ENCODE data around the gene TEX35. TPM values are rescaled to one million over a fixed set of nuclear protein-coding genes. Genes with fewer than 3 reads are reported as not detected.

The TEX35 gene
- total RNA-seq, 2 experiments from 2014 or later = not detected

GRCh38 chr1:178509414-178510007, 3.4 kb upstream of the TEX35 start:
- no peak for DNase-seq
- no peak overlapping the region for H3K4me3 Mint-ChIP-seq
- ChIA-PET CTCF (no interaction called here), POLR2A (no interaction called here)
- no peak overlapping the region for H3K27ac Mint-ChIP-seq
- no peaks in the 10 kb centered on the region for H3K4me1 Mint-ChIP-seq
- H3K36me3 Mint-ChIP-seq (ENCODE audit: low read depth) = no peaks in the 10 kb centered on the region
- no peaks in the 10 kb centered on the region for H3K27me3 Mint-ChIP-seq
- no peaks in the 10 kb centered on the region for H3K9me3 Mint-ChIP-seq

- no peak overlapping the region for H3K27ac Mint-ChIP-seq
- no peak for DNase-seq
- no peak overlapping the region for H3K4me3 Mint-ChIP-seq
- H3K4me1 Mint-ChIP-seq = no peaks in the 10 kb centered on the region
- no peaks in the 10 kb centered on the region for H3K9me3 Mint-ChIP-seq
- no peaks in the 10 kb centered on the region for H3K36me3 Mint-ChIP-seq (ENCODE audit: low read depth)
- no peaks in the 10 kb centered on the region for H3K27me3 Mint-ChIP-seq
- POLR2A ChIA-PET = no interaction called here
- CTCF ChIA-PET = no interaction called here
Observed at GRCh38 chr1:178510155-178510554, 2.8 kb upstream of the TEX35 start.

- no peaks in the 10 kb centered on the region for H3K27me3 Mint-ChIP-seq
- no peaks in the 10 kb centered on the region for H3K4me1 Mint-ChIP-seq
- no peak overlapping the region for H3K27ac Mint-ChIP-seq
- no peak for DNase-seq
- H3K9me3 Mint-ChIP-seq = no peaks in the 10 kb centered on the region
- H3K4me3 Mint-ChIP-seq = no peak overlapping the region
- H3K36me3 Mint-ChIP-seq (ENCODE audit: low read depth) = no peaks in the 10 kb centered on the region
- ChIA-PET POLR2A (no interaction called here), CTCF (interaction anchor here (1.1 kb wide), 1 partner anchor 12 kb away, joined by 3 read pairs; no protein-coding TSS in a partner anchor)
Observed at GRCh38 chr1:178513278-178513983, 522 bp downstream of the TEX35 start.

GRCh38 chr1:178516110-178516509, 3.2 kb downstream of the TEX35 start:
- Mint-ChIP-seq H3K4me1 (no peaks in the 10 kb centered on the region), H3K27ac (no peak overlapping the region), H3K36me3 (ENCODE audit: low read depth) (no peaks in the 10 kb centered on the region), H3K4me3 (no peak overlapping the region), H3K9me3 (no peaks in the 10 kb centered on the region), H3K27me3 (peaks cover 6% of the 10 kb centered on the region)
- DNase-seq = no peak
- ChIA-PET POLR2A (no interaction called here), CTCF (no interaction called here)

GRCh38 chr1:178518894-178519293, 6.0 kb downstream of the TEX35 start:
- DNase-seq = no peak
- Mint-ChIP-seq H3K4me3 (no peak overlapping the region), H3K27ac (no peak overlapping the region), H3K4me1 (no peaks in the 10 kb centered on the region), H3K36me3 (ENCODE audit: low read depth) (no peaks in the 10 kb centered on the region), H3K9me3 (no peaks in the 10 kb centered on the region), H3K27me3 (peaks cover 6% of the 10 kb centered on the region)
- ChIA-PET POLR2A (no interaction called here), CTCF (no interaction called here)

- no peak for DNase-seq
- Mint-ChIP-seq H3K36me3 (ENCODE audit: low read depth) (no peaks in the 10 kb centered on the region), H3K27me3 (peaks cover 6% of the 10 kb centered on the region), H3K9me3 (no peaks in the 10 kb centered on the region), H3K4me1 (no peaks in the 10 kb centered on the region), H3K4me3 (no peak overlapping the region), H3K27ac (no peak overlapping the region)
- ChIA-PET CTCF (interaction anchor here (0.6 kb wide), 1 partner anchor 654 kb away, joined by 3 read pairs; no protein-coding TSS in a partner anchor), POLR2A (no interaction called here)
Observed at GRCh38 chr1:178520803-178521202, 7.9 kb downstream of the TEX35 start.

GRCh38 chr1:178521241-178521640, 8.3 kb downstream of the TEX35 start:
- DNase-seq = no peak
- Mint-ChIP-seq H3K4me1 (no peaks in the 10 kb centered on the region), H3K4me3 (no peak overlapping the region), H3K27ac (no peak overlapping the region), H3K9me3 (no peaks in the 10 kb centered on the region), H3K27me3 (peaks cover 6% of the 10 kb centered on the region), H3K36me3 (ENCODE audit: low read depth) (no peaks in the 10 kb centered on the region)
- CTCF ChIA-PET = no interaction called here
- POLR2A ChIA-PET = no interaction called here

GRCh38 chr1:178527117-178527516, 14.2 kb downstream of the TEX35 start:
- Mint-ChIP-seq H3K9me3 (no peaks in the 10 kb centered on the region), H3K4me3 (no peak overlapping the region), H3K27ac (no peak overlapping the region), H3K27me3 (no peaks in the 10 kb centered on the region), H3K4me1 (no peaks in the 10 kb centered on the region), H3K36me3 (ENCODE audit: low read depth) (no peaks in the 10 kb centered on the region)
- no peak for DNase-seq
- POLR2A ChIA-PET = no interaction called here
- CTCF ChIA-PET = interaction anchor here (0.8 to 1.0 kb wide), 2 partner anchors 15 to 476 kb away, joined by 3 to 4 read pairs; no protein-coding TSS in a partner anchor

GRCh38 chr1:178528228-178528952, 15.5 kb downstream of the TEX35 start:
- CTCF ChIA-PET = interaction anchor here (0.6 kb wide), 1 partner anchor 479 kb away, joined by 3 read pairs; no protein-coding TSS in a partner anchor
- Mint-ChIP-seq H3K36me3 (ENCODE audit: low read depth) (no peaks in the 10 kb centered on the region), H3K27me3 (no peaks in the 10 kb centered on the region), H3K9me3 (no peaks in the 10 kb centered on the region), H3K27ac (no peak overlapping the region), H3K4me3 (no peak overlapping the region), H3K4me1 (peaks cover 1% of the 10 kb centered on the region)
- DNase-seq = no peak
- POLR2A ChIA-PET = no interaction called here

GRCh38 chr1:178528953-178529335, 16.0 kb downstream of the TEX35 start:
- no peak for DNase-seq
- Mint-ChIP-seq H3K4me3 (no peak overlapping the region), H3K4me1 (peaks cover 1% of the 10 kb centered on the region), H3K27ac (no peak overlapping the region), H3K27me3 (no peaks in the 10 kb centered on the region), H3K9me3 (no peaks in the 10 kb centered on the region), H3K36me3 (ENCODE audit: low read depth) (no peaks in the 10 kb centered on the region)
- CTCF ChIA-PET = no interaction called here
- POLR2A ChIA-PET = no interaction called here

GRCh38 chr1:178529364-178530036, 16.6 kb downstream of the TEX35 start:
- Mint-ChIP-seq H3K27ac (no peak overlapping the region), H3K27me3 (no peaks in the 10 kb centered on the region), H3K4me3 (no peak overlapping the region), H3K9me3 (no peaks in the 10 kb centered on the region), H3K4me1 (peaks cover 1% of the 10 kb centered on the region), H3K36me3 (ENCODE audit: low read depth) (no peaks in the 10 kb centered on the region)
- POLR2A ChIA-PET = no interaction called here
- CTCF ChIA-PET = no interaction called here
- DNase-seq = no peak

GRCh38 chr1:178530037-178530402, 17.1 kb downstream of the TEX35 start:
- CTCF ChIA-PET = no interaction called here
- DNase-seq = no peak
- Mint-ChIP-seq H3K9me3 (no peaks in the 10 kb centered on the region), H3K27ac (no peak overlapping the region), H3K36me3 (ENCODE audit: low read depth) (no peaks in the 10 kb centered on the region), H3K27me3 (no peaks in the 10 kb centered on the region), H3K4me1 (peaks cover 1% of the 10 kb centered on the region), H3K4me3 (no peak overlapping the region)
- POLR2A ChIA-PET = no interaction called here

- Mint-ChIP-seq H3K9me3 (no peaks in the 10 kb centered on the region), H3K4me3 (no peak overlapping the region), H3K36me3 (ENCODE audit: low read depth) (no peaks in the 10 kb centered on the region), H3K4me1 (peaks cover 1% of the 10 kb centered on the region), H3K27ac (no peak overlapping the region), H3K27me3 (no peaks in the 10 kb centered on the region)
- CTCF ChIA-PET = interaction anchor here (0.6 to 1.2 kb wide), 2 partner anchors 11 to 16 kb away, joined by 3 to 4 read pairs; no protein-coding TSS in a partner anchor
- no peak for DNase-seq
- POLR2A ChIA-PET = no interaction called here
Observed at GRCh38 chr1:178530502-178530901, 17.6 kb downstream of the TEX35 start.
